GM21447 (cell line): Measurements from ENCODE around the gene CUX1.

Source experiments
- ATAC-seq: cut with Tn5 transposase; IDR thresholded peaks from one replicate; pipeline ENCODE4 v1.9.1; 2021; ENCODE audit not compliant: unreplicated experiment

Gene CUX1

GRCh38 chr7:102253066-102253972, 435.9 kb downstream of the CUX1 start:
- no peak for ATAC-seq

DNA sequence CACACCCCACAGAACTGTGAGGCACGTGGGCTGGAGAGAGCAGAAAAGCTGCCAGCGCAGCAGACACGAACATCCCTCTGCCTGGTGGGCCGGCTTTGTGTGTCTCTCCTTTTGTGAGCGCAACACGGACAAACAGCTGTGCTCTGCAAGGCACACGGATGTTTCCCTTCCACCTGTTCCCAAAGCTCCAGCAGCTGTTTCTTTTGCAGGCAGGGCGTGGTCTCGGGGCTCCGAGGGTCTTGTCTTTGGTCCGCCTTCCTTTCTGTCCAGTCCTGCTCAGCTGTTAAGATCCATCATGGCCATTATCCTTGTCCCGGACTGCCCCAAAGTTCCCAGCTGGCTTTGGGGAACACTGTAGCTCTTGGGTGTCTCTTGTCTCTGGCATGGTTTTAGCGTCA, 436.5 kb downstream of the CUX1 start:
- no peak for ATAC-seq

DNA sequence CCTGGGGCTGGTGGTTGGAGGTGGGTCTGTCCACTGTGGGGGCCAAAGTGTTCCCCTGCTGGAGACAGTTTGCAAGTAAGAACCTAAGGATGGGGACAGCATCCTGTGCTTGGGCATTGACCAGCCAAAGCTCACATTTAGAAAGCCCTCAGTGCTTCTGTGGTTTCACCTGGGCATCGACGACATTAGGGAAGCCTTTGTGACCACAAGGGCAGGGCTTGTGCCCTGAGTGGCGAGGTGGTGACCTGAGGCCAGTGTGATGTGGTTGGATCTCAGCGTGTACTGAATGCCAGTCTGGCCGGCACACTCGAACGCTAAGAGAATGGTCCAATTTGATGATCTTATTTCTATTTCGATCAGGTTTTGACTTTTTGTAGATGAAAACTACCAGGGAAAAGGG, 437.1 kb downstream of the CUX1 start:
- ATAC-seq = no peak

DNA sequence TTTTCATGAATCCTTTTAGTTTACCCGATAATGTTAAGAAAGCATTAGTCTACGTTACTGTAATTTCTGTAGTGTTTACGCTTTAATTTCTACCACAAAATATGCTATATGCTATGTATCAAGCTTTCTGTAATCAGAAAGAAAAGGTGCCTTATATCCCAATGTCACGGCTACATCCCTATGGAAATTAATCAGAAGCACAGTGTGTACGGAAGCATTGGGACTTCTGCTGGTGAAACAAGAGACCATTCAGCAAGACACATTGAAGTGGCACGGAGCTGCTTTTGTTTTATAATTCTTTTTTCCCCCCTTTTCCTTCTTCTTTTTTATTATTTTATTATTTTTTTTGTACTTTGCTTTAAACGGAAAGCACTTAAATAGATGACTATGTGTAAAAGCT, 438.1 kb downstream of the CUX1 start:
- ATAC-seq = no peak

GRCh38 chr7:102255916-102256315, 438.5 kb downstream of the CUX1 start:
- ATAC-seq = no peak

- ATAC-seq = no peak
Measured at GRCh38 chr7:102258073-102258748, 440.8 kb downstream of the CUX1 start.

GRCh38 chr7:102258749-102259107, 441.3 kb downstream of the CUX1 start:
- no peak for ATAC-seq

DNA sequence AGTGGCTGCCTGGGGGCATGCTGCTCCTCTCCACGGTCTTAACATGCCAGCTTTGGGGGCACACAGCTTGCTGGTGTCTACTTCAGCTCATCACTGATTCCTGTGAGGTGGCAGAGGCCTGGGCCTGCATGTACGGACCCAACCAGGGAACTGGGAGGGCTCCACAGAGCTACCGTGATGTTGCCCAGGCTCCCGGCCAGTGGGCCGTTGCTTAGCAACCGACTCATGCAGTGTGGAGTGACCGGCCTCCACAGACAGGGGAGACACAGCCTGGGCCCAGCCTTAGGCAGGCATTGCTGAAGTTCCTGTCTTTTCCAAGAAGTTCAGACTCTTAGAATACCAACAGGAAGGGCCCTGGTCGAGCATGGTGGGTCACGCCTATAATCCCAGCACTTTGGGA, 443.4 kb downstream of the CUX1 start:
- ATAC-seq = no peak

- no peak for ATAC-seq
Measured at GRCh38 chr7:102261451-102261850, 444.0 kb downstream of the CUX1 start.

- no peak for ATAC-seq
Measured at GRCh38 chr7:102262546-102262945, 445.1 kb downstream of the CUX1 start.

DNA sequence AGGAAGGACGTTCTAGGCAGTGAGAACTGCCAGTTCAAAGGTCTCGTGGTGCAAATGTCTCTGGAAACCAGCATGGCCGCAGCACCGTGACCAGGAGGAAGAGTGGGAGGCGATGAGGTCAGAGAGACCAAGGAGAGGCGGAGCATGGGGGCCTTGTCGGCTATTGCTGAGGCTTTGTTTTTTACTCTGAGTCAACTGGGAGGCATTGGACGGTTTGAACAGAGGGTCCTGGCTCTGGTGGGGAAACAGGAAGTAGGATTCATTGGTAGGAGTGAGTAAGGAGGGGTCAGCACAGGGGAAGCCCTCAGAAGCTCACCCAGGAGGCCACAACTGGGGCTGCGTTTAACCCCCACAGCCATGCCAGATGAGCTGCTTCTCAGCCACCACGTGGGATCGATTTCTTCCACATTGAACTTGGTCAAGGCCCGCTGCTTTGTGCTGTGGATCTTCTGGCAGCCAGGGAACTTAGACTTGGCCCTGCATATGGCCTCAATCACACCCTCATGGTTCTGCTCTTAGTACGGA, 447.0 kb downstream of the CUX1 start:
- no peak for ATAC-seq

DNA sequence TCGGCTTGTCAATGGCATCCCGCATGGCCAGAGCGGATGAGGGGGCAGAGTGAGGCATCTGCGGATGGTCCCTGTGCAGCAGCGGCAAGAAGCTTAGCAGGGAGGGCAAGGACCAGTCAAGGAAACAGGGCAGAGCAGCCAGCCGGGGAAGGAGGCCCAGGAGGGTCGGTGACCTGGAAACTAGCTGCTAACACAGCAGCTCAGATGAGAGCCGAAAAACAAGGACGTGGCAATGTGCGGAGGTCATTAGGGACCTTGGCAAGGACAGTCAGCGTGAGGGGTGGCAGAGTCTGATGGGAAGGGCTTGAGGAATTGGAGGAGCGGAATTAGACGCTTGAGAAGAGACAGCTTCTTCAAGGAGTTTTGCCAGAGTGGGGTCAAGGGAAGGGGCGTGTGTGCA, 449.1 kb downstream of the CUX1 start:
- ATAC-seq = no peak

DNA sequence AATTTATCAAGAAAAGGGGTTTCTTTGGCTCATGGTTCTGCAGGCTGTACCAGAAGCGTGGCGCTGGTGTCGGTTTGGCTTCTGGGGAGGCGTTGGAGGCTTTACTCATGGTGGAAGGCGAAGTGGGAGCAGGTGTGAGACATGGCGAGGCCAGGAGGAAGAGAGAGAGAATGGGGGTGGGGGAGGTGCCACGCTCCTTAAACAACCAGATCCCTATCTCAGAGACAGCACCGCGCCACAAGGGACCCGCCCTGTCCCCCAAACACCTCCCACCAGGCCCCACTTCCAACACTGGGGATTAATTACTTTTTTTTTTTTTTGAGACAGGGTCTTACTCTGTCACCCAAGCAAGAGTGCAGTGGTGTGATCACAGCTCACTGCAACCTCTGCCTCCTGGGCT, 451.2 kb downstream of the CUX1 start:
- no peak for ATAC-seq

DNA sequence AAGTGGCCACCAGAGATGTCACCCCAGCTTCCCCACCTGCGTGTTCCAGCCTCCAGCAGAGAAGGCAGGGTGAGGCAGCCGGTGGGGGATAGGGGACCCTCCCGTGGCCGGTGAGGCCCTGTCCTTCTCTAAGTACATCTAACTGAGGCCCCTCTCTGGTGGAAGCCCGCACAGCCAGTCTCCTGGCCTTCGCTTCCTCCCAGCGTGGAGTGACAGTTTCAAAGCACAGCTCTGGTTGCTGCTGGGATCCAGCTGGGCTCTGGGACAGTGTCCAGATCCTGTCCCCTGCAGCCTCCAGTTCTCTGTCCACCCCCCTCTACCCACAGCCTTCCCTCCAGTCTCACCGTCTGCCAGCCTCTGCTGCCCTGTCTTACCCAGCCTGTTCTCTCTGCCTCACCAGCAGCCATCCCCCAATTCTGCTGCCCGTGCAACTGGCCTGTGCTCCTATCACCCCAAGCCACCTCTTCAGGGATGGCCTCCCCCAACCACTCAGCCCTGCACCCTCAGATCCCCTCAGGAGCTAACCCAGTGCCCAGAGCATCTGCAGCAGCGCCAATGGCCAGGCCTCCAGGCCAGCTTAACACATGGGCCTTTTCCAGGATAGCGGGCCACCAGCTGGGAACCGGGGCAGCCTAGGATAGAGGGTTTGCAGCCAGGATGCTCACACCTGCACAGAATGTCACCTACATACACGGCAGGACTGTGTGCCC, 452.9 kb downstream of the CUX1 start:
- ATAC-seq = no peak

- no peak for ATAC-seq
Measured at GRCh38 chr7:102271158-102271798, 453.9 kb downstream of the CUX1 start.

- ATAC-seq = no peak
Measured at GRCh38 chr7:102272075-102272916, 454.9 kb downstream of the CUX1 start.

- no peak for ATAC-seq
Measured at GRCh38 chr7:102272917-102273748, 455.7 kb downstream of the CUX1 start.

GRCh38 chr7:102273749-102274712, 456.6 kb downstream of the CUX1 start:
- no peak for ATAC-seq
